ENCODE data around the gene PPFIA2.
A peak's percentile ranks its signal among the peaks of the same experiment; 100 is the strongest.

Gene PPFIA2

DNA sequence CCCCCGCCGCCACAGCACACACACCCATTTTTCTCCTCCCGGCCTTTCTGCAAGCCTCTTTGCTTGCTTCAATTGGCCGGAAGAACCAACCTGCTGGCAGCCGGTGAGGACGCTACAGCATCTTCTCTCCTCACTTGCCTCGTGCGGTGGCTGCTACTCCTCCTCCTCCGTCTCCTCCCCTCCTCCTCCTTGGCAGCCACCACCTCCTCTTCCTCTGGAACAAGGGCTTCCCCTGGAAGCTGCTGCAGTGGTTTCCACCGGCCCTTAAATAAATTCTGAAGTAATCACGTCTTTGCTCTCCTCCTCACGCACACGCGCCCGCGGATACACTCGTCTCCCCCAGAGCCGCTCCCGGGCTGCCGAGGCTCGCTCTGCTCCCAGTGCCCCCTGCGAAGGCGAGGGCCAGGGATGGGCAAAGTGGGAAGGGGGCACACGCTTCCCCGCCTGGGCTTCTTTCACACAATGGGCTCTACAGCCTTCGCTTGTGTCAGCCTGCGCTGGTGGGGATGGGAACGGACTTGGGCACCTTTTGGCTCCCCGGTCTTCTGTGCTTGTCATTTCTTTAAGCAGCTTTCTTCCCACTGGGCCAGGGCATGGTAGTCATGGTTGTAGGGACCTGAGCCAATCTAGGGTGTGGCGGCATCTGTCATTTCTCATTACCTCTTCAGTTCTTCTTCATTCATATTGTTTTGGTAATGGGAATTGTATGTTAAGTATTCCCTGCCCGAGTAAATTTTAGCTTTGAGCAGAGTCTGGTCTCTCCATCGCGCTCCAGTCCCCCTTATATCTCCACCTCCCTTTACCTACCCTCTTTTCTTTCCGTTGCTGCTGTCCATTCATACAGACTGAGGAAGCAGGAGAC lies at the start of gene PPFIA2:
PPFIA2 (minus strand) TSS at position 161 of the 862 bp plus-strand sequence.
- DNase-seq = peak; percentile 27

- no peak for DNase-seq
Measured at GRCh38 chr12:81800298-81801148, 41.4 kb upstream of the PPFIA2 start.

- no peak for DNase-seq
Measured at GRCh38 chr12:81798294-81798693, 39.1 kb upstream of the PPFIA2 start.

- no peak for DNase-seq
Measured at GRCh38 chr12:81797100-81797499, 38.0 kb upstream of the PPFIA2 start.

DNA sequence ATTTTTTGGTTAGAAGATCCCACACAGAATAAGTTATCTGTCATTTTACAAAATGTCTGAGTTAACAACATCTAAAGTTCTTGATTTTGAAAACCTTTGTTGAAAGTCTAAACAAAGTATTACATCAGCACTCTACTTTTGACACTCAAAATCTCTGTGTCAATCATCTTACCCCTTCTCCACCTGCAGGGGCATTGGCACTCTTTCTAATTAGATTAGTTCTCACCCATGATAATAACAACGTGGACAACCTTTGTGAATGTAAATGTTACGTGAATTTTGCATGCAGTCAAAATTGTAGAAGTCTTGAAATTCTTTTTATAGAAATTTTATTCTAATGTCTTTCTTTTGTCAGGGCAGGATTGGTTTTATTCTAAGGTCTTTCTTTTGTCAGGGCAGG lies 33.5 kb upstream of the PPFIA2 start:
- DNase-seq = no peak

DNA sequence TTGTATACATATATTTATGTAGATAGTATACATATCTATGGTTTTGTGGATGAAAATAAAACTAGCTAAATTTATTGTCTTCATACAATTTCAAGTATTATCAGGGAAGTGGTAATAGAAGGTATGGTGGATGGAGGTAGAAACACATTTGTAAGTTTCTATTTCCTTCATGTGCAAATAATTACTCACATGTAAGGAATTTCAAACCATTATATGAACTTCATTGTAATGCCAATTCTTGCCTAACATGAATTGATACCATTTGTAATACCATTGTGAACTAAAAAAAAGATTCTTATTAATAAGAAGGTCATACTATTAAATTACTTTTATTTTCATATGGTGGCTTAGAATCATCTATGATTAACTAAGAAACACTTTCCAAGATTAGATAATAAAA lies 20.1 kb upstream of the PPFIA2 start:
- no peak for DNase-seq

DNA sequence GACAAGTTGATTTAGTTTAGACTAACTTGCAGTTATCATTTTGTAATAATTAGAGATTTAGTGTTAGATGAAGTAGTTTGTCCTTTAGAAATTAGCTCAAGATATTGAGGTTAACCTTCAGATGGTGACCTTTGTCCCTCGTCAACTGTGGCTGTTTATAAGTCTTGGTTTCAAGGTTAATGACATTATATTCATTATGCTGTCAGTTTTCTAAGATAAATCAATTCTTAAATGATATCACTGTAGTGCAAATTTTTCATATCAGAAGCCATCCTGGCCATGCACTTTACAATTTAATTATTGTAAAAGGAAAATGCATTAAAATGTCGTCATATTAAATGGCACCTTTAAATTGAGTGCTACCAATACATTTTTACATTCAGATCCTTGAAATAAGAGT lies 19.6 kb upstream of the PPFIA2 start:
- DNase-seq = no peak

GRCh38 chr12:81758421-81759189 lies 545 bp downstream of the PPFIA2 start:
- peak; percentile 3 for DNase-seq

- DNase-seq = no peak
Measured at GRCh38 chr12:81757731-81758365, 1.3 kb downstream of the PPFIA2 start.

DNA sequence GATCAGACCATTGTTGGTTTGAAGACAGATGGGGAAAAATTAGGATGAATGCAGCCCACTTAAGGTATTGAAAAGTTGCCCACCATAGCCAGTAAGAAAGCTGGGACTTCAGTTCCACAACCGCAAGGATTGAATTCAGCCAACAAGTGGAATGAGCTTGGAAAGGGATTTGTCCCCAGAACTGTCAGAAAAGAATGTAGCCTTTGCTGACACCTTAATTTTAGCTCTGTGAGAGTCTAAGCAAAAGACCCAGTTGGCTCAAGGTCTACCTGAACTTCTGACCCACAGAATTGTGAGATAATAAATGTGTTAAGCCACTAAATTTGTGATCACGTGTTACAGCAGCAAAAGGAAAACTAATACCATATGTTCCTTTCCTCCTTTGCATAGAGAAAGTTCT lies 29.4 kb downstream of the PPFIA2 start:
- no peak for DNase-seq

DNA sequence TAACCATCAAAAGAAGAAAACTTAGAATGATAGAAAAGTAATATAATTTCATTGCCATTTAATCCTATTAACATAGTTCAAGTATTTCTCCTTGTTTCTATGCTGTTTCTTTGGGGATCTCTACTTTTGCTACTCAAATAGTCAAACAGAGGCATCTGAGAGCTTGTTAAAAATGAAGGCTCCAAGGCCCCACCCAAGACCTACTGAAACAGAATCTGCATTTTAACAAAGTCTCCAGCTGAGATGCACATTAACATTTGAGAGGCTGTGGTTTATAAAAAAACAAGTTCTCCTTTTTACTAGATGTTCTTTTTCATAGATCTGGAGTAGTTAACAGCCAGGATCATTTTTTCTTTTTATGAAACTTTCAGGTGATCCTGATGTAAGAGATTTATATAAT lies 31.8 kb downstream of the PPFIA2 start:
- no peak for DNase-seq

GRCh38 chr12:81726634-81727033 lies 32.5 kb downstream of the PPFIA2 start:
- DNase-seq = no peak

GRCh38 chr12:81723361-81723760 lies 35.8 kb downstream of the PPFIA2 start:
- DNase-seq = no peak

GRCh38 chr12:81722004-81722403 lies 37.1 kb downstream of the PPFIA2 start:
- DNase-seq = peak; percentile 11

GRCh38 chr12:81718616-81719015 lies 40.5 kb downstream of the PPFIA2 start:
- no peak for DNase-seq

GRCh38 chr12:81712536-81712935 lies 46.6 kb downstream of the PPFIA2 start:
- DNase-seq = no peak

GRCh38 chr12:81705586-81705985 lies 53.6 kb downstream of the PPFIA2 start:
- no peak for DNase-seq

- DNase-seq = no peak
Measured at GRCh38 chr12:81699551-81699950, 59.6 kb downstream of the PPFIA2 start.

GRCh38 chr12:81692008-81692407 lies 67.1 kb downstream of the PPFIA2 start:
- DNase-seq = no peak

DNA sequence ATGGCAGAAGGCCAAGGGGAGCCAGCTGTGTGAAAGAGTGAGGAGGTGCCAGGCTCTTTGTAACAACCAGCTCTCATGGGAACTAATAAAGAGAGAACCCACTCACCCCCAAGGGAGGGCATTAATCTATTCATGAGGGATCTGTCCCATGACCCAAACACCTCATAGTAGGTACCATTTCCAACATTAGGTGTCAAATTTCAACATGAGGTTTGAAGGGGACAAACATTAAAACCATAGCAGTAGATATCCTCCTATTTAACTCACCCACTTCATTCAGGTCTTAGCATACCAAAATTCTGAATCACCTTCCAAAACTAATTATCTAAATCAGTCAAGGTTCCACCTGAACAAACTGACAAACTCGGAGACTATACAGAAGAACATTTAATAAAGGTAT lies 75.3 kb downstream of the PPFIA2 start:
- DNase-seq = no peak

GRCh38 chr12:81679614-81680013 lies 79.5 kb downstream of the PPFIA2 start:
- DNase-seq = no peak

- DNase-seq = no peak
Measured at GRCh38 chr12:81670759-81671158, 88.4 kb downstream of the PPFIA2 start.

DNA sequence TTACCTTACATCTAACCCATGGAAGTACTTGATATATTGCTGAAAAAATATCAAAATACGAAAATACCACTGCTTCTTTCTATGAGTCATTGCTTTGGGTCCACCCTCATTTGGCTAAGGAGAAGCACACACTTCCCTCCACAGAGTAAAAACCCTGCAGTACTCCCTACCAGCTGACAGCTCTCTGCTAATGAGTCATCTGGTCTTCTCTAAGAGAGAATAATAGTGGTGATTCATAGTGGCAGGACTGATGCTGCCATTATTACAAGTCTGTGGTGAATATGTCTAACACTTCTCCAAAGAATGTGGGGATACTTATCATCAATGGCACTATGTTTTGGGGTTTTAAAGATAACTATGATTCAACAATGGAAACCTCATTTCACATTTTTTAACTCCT lies 90.7 kb downstream of the PPFIA2 start:
- DNase-seq = peak; percentile 91

All from fibroblast of upper back skin (primary cell).